Measurements from ENCODE around the gene PUM1.
A peak's percentile ranks its signal among the peaks of the same experiment; 100 is the strongest.
"Not testable (repeated sequence)": the region's sequence is repeated elsewhere in the genome, so short reads cannot be mapped to it uniquely, and the experiment has no call there.

Gene PUM1

DNA sequence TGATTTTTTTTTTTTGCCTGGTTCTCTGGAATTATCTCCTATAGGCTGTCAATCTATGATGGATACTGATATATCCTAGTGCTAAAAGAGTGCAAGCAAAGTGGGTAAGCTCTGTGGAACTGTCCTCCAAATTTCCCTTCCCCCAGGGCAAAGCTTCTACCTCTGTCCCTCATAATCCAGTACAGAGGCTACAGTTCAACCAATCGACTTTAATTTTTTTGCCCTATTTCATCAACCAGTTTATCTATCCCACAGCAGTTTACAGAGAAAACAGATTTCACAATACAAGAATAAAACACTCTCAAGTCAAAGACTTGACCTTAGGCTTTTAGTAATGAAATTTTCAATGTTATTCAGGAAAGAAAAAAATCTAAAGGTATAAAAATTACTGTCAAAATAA, 13.9 kb downstream of the PUM1 start:
- TF ChIP-seq, protein P1, sequence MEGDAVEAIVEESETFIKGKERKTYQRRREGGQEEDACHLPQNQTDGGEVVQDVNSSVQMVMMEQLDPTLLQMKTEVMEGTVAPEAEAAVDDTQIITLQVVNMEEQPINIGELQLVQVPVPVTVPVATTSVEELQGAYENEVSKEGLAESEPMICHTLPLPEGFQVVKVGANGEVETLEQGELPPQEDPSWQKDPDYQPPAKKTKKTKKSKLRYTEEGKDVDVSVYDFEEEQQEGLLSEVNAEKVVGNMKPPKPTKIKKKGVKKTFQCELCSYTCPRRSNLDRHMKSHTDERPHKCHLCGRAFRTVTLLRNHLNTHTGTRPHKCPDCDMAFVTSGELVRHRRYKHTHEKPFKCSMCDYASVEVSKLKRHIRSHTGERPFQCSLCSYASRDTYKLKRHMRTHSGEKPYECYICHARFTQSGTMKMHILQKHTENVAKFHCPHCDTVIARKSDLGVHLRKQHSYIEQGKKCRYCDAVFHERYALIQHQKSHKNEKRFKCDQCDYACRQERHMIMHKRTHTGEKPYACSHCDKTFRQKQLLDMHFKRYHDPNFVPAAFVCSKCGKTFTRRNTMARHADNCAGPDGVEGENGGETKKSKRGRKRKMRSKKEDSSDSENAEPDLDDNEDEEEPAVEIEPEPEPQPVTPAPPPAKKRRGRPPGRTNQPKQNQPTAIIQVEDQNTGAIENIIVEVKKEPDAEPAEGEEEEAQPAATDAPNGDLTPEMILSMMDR (conservative IDR thresholded peaks at IDR 0.05): no peak
- no peak overlapping the region for H3K27ac ChIP-seq

DNA sequence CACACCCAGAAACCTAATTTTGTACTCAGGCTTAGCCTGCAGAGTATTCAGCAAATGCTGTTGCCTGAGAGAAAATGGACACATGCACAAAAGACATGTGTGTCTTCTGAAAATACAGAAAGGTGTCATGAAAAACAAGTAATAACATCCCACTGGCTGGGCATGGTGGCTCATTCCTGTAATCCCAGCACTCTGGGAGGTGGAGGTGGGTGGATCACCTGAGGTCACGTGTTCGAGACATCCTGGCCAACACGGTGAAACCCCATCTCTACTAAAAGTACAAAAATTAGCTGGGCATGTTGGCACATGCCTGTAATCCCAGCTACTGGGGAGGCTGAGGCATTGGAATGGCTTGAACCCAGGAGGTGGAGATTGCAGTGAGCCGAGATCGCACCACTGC, 18.0 kb downstream of the PUM1 start:
- H3K27ac ChIP-seq: not testable (repeated sequence)

DNA sequence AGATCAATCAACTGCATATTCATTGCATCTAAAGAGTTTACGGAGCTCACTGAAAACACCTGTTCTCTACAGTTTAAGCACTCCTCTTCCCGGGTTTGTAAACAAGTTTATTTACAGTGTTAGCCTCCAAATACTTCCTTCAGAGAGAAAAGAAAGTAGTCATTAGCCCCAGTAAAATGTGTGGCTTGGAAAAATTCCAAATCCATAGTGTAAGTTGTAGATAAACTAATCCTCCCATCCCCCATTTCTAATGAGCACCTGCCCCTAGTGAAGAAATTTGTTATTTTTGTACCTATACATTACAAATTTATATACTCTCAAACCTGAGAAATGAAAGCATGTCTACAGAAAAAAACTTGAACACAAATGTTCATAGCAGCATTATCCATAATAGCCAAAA, 21.9 kb downstream of the PUM1 start:
- TF ChIP-seq, protein P1 (conservative IDR thresholded peaks at IDR 0.05): no peak
- H3K27ac ChIP-seq: peak overlapping the region; percentile 19; the same call in 1 of the 2 replicates

DNA sequence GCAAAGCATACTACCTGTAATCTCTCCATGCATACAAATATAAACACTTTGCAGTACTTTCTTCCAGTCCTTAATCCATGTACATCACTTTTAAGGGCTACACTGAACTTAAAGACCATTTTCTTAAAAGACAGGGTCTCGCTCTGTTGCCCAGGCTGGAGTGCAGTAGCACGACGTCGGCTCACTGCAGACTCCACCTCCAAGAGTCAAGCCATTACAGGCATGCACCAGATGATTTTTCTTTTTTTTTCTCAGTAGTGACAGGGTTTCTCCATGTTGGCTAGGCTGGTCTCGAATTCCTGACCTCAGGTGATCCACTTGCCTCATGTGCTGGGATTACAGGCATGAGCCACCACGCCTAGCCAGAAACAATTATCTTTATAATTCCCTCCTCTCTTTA, 22.9 kb downstream of the PUM1 start:
- no peak overlapping the region for H3K27ac ChIP-seq
- TF ChIP-seq, protein P1 (conservative IDR thresholded peaks at IDR 0.05): no peak

DNA sequence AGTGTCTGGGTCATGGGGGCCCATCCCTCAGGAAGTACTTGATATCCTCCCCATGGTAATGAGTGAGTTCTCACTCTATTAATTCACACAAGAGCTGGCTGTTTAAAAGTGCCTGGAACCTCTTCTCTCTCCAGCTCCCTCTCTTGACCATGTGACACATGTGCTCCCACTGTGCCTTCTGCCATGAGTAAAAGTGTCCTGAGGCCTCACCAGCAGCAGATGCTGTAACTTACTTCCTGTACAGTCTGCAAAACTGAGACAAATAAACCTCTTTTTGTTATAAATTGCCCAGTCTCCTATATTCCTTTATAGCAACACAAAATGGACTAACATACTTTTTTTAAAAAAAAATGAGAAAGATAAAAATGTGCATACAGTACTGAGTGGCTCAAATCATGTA, 24.0 kb downstream of the PUM1 start:
- H3K27ac ChIP-seq: 0 out of 2 replicates have a peak overlapping the region, but pooled peaks have one; percentile 51
- TF ChIP-seq, protein P1 (conservative IDR thresholded peaks at IDR 0.05): no peak

DNA sequence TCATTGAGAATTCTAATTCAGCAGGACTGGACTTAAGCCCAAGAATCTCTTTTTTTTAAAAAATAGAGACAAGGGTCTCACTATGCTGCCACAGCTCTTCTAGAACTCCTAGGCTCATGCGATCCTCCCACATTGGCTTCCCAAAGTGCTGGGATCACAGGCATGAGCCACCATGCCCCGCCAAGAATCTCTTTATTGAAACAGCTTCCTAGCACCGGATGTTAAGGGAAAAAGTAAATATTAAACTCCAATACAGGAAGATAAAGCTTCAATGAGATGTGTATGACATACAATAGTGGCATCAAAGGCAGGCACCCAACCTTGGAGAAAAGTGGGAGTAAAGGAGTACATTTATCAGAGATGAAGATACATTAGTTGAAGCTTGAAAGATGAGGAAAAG, 25.5 kb downstream of the PUM1 start:
- TF ChIP-seq, protein P1 (conservative IDR thresholded peaks at IDR 0.05): no peak
- peak overlapping the region; percentile 51 for H3K27ac ChIP-seq

DNA sequence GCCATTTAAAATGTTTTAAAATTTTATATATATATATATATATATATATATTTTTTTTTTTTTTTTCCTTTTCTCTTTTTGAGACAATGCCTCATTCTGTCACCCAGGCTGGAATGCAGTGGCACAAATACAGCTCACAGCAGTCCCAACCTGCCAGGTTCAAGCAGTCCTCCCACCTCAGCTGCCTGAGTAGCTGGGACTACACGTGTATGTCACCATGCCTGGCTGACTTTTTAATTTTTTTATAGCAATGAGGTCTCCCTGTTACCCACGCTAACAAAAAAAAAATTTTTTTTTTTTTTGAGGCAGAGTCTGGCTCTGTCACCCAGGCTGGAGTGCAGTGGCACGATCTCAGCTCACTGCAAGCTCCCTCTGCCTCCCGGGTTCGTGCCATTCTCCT, 26.6 kb downstream of the PUM1 start:
- peak overlapping the region; percentile 51; the same call in 1 of the 2 replicates for H3K27ac ChIP-seq

DNA sequence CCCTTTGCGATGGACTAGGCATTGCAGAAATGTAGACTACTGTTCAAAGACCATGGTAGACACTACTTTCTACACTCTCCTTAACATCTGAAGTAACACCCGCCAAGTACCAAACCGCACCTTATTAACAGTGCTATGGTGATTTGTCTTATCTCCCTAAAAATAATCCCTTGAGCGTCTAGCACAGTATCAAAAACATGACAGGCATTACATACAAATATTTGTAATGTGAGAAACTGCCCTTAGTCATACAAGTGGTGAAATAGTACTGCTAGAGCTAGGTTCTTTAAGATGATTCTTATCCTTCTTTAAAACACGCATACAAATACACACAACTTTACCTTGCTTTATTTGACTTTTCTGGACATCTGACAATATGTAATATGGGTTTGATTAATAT, 27.2 kb downstream of the PUM1 start:
- TF ChIP-seq, protein P1 (conservative IDR thresholded peaks at IDR 0.05): no peak
- H3K27ac ChIP-seq: no peak overlapping the region

Data from VCaP (cell line).